ENCODE results near the gene DOK6. TPM values are rescaled to one million over a fixed set of nuclear protein-coding genes. Genes with fewer than 3 reads are reported as not detected.
A peak's percentile ranks its signal among the peaks of the same experiment; 100 is the strongest.

DOK6 gene
- total and polyA plus RNA-seq, 2 of the 13 experiments (the other 11 are each of a cell fraction or from before 2014, with no cell fraction given), result 17.0 to 17.2 TPM

GRCh38 chr18:69400253-69400975 is at the start of gene DOK6 (continued):
- TF ChIP-seq THAP9 (CRISPR knock-in tag; IDR thresholded peaks at IDR 0.05; ENCODE audit: borderline replicate concordance) (peak; percentile 65; the same call in 1 of the 2 replicates), LBX2 (CRISPR knock-in tag; IDR thresholded peaks at IDR 0.05; ENCODE audit: borderline replicate concordance) (no peak), CENPT (CRISPR knock-in tag; IDR thresholded peaks at IDR 0.05; ENCODE audit: low read depth) (no peak), ARNTL (CRISPR knock-in tag; IDR thresholded peaks at IDR 0.05) (peak; percentile 52; the same call in 1 of the 2 replicates), ZKSCAN5 (CRISPR knock-in tag; IDR thresholded peaks at IDR 0.05) (no peak), DMAP1 (CRISPR knock-in tag; IDR thresholded peaks at IDR 0.05) (peak; percentile 71; the same call in 1 of the 2 replicates), ARID4A (CRISPR knock-in tag; IDR thresholded peaks at IDR 0.05; ENCODE audit: borderline replicate concordance) (peak; percentile 47; the same call in 1 of the 2 replicates), ZNF891 (CRISPR knock-in tag; IDR thresholded peaks at IDR 0.05) (peak; percentile 62; the same call in 1 of the 2 replicates), ZC3H4 (CRISPR knock-in tag; IDR thresholded peaks at IDR 0.05; ENCODE audit: borderline replicate concordance) (peak; percentile 81; the same call in 1 of the 2 replicates), MEIS1 (CRISPR knock-in tag; IDR thresholded peaks at IDR 0.05; ENCODE audit: borderline replicate concordance) (no peak), MYC (CRISPR knock-in tag; IDR thresholded peaks at IDR 0.05; ENCODE audit: borderline replicate concordance) (peak; percentile 84), ZNF468 (CRISPR knock-in tag; IDR thresholded peaks at IDR 0.05) (no peak), ZFP36L1 (CRISPR knock-in tag; IDR thresholded peaks at IDR 0.05) (0 out of 2 replicates have a peak, but pooled peaks have one; percentile 50), ZNF616 (CRISPR knock-in tag; IDR thresholded peaks at IDR 0.05; ENCODE audit: low read depth) (no peak), ZFX (CRISPR knock-in tag; IDR thresholded peaks at IDR 0.05; ENCODE audit: low read depth) (peak; percentile 71), ZBTB38 (CRISPR knock-in tag; IDR thresholded peaks at IDR 0.05) (peak; percentile 90; the same call in 1 of the 2 replicates), SRSF1 (optimal IDR thresholded peaks at IDR 0.05; ENCODE audit: low read depth, low read length) (no peak), ZNF644 (CRISPR knock-in tag; IDR thresholded peaks at IDR 0.05; ENCODE audit: low read depth) (0 out of 2 replicates have a peak, but pooled peaks have one; percentile 21), ZNF343 (CRISPR knock-in tag; IDR thresholded peaks at IDR 0.05) (peak; percentile 46; the same call in 1 of the 2 replicates), ZSCAN21 (CRISPR knock-in tag; IDR thresholded peaks at IDR 0.05; ENCODE audit: borderline replicate concordance) (peak; percentile 71; the same call in 1 of the 2 replicates), CREB1 (IDR thresholded peaks at IDR 0.05) (no peak), CREB1 (CRISPR knock-in tag; IDR thresholded peaks at IDR 0.05) (no peak)
